Sigmoid colon (tissue), 7 donors: ENCODE results near the gene HEPN1. TPM values are rescaled to one million over a fixed set of nuclear protein-coding genes. Genes with fewer than 3 reads are reported as not detected.
A peak's percentile ranks its signal among the peaks of the same experiment; 100 is the strongest.

ENCODE experiments used
- DNase-seq: peaks from one replicate; pipeline ENCODE4 v3.0.0-alpha.2; 2019
- H3K27ac ChIP-seq, 4 donors: fragments of 200-600 bp; sonication (generic); one replicate each; pipeline ENCODE4 v1.5.1; 2016 to 2019; ENCODE audit warnings: mild to moderate bottlenecking in 1 of 4
- H3K27me3 ChIP-seq, 3 donors: fragments of 200-600 bp; sonication (generic); one replicate each; pipeline ENCODE4 v1.5.1; 2019; ENCODE audit warnings: mild to moderate bottlenecking in 1 of 3
- H3K36me3 ChIP-seq, 4 donors: fragments of 200-600 bp; sonication (generic); one replicate each; pipeline ENCODE4 v1.5.1; 2016 to 2019
- H3K4me1 ChIP-seq, 4 donors: fragments of 200-600 bp; sonication (generic); one replicate each; pipeline ENCODE4 v1.5.1; 2017 to 2019
- H3K4me3 ChIP-seq, 4 donors: fragments of 200-600 bp; sonication (generic); one replicate each; pipeline ENCODE4 v1.5.1; 2017 to 2019; ENCODE audit warnings: mild to moderate bottlenecking in 2 of 4, moderate library complexity in 1 of 4
- H3K9me3 ChIP-seq, 4 donors: fragments of 200-600 bp in 3 of 4; sonication (generic) in 3 of 4; one replicate each; pipeline versions ENCODE4 v1.5.1 to v1.6.1; 2013 to 2019
- EP300 ChIP-seq, 4 donors: sonication (generic); formaldehyde crosslinking; IDR thresholded peaks; one replicate each; pipeline ENCODE4 v1.6.1; 2017; ENCODE audit warnings: antibody characterized with exemption in 4 of 4
- POLR2A ChIP-seq, 2 donors: fragments of 450-650 bp; IDR thresholded peaks; one replicate each; pipeline ENCODE4 v1.6.1; 2016; ENCODE audit warnings: antibody characterized with exemption in 2 of 2, mild to moderate bottlenecking in 2 of 2, moderate library complexity in 2 of 2
- POLR2AphosphoS5 ChIP-seq, 4 donors: sonication (generic); formaldehyde crosslinking; IDR thresholded peaks; one replicate each; pipeline ENCODE4 v1.6.1; 2017; ENCODE audit warnings: antibody characterized with exemption in 4 of 4
- WGBS, 2 donors: extraction: QIAGEN DNeasy Blood & Tissue Kit; methylation state at CpG; one replicate each; pipeline ENCODE4 v1.1.7; 2013; 5-methylcytosine and 5-hydroxymethylcytosine counted together
- intact Hi-C: fragments of 100-400 bp; cut with DNase I; formaldehyde crosslinking; loops from one replicate; pipeline ENCODE4 v1.15.1; 2023
- polyA plus RNA-seq, 3 donors: library from polyadenylated mRNA; stranded (reverse); fragments of 200-250 nt; gene quantifications; one replicate each; pipeline ENCODE4 v1.2.3, GENCODE V29; 2013
- total RNA-seq, 4 donors: library from RNA; depleted of rRNA; stranded (reverse); fragments of >200 nt; gene quantifications; one replicate each; pipeline ENCODE4 v1.1.0, GENCODE V29; 2016
- TF ChIP-seq, protein P1 (sequence below), 4 experiments: fragments of 450-650 bp in 3 of 4; fragments of 200-600 bp in 1 of 4; IDR thresholded peaks; one replicate each; pipeline ENCODE4 v1.5.1; 2016 to 2019; ENCODE audit warnings: antibody characterized with exemption in 4 of 4, mild to moderate bottlenecking in 3 of 4, moderate library complexity in 2 of 4
- donor health status: healthy with polysubstance abuse.
- donor health status: Bipolar disorder and iron deficiency.
- donor health status: healthy.

Gene HEPN1
- total and polyA plus RNA-seq, 7 donors = 0.04 TPM; not detected in 6

DNA sequence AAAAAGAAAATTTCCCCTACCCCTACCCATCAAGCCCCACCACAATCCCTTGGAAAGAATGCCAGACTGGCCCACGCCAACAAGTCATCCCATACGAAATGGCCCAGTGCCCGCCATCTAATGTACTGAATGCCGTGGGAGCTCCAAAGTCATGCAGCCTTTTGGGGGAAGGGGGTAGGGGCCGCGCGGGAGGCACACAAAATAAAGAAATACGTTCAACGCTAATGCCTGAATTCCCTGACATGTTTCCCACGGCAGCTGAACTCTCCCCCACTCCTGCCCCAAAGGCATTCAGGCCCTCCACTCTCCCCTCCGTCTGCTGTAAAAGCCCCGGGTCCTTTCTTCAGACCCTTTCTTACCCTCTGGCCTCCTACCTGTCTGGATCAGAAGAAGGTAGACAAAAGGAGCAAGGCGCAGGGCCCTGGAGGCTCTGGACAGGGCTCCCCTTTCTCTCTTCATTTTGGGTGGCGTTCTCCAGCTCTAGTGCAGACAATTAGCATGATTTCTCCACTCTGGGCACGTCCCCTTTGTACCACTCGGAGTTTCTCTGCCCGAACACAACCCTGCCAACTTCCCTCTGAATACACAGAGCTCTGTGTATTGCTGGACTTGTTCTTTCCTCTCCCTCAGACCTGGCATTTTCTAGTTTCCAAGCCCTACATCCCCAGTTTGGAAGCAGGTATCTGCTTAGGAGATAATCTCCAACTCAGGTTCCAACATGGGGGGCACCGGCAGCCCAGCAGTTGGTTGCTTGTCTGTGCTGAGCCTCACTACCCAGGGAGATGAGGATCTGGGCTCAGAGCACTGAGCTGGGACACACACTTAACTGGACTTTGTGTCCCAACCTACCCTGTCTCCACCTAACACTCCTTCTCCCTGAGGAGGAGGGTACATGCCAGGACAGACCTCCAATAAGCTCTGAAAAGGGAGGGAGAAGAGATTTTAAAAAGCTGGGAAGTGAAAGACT is 16.8 kb downstream of the HEPN1 start, which contains the start of gene HEPACAM:
HEPACAM (minus strand) TSS at position 500 of the 967 bp plus-strand sequence; CDS start at position 459, 41 bp downstream.
- Histone ChIP-seq H3K36me3 (no peaks in the 10 kb centered on the region), H3K4me1 (no peaks in the 10 kb centered on the region), H3K27ac (peak within 1 kb of the TSS in 1 of 4 donors; percentile 19), H3K4me3 (no peak within 1 kb of the TSS), H3K9me3 (no peaks in the 10 kb centered on the region), H3K27me3 (peaks cover 0 to 4% (median 3%) of the 10 kb centered on the region in 3 donors)
- intact Hi-C loops = no loop called here
- no peak for DNase-seq
- 90 to 91% methylated on average over 18 of the region's 18 CpGs for WGBS, 2 donors
- TF ChIP-seq, protein P1, sequence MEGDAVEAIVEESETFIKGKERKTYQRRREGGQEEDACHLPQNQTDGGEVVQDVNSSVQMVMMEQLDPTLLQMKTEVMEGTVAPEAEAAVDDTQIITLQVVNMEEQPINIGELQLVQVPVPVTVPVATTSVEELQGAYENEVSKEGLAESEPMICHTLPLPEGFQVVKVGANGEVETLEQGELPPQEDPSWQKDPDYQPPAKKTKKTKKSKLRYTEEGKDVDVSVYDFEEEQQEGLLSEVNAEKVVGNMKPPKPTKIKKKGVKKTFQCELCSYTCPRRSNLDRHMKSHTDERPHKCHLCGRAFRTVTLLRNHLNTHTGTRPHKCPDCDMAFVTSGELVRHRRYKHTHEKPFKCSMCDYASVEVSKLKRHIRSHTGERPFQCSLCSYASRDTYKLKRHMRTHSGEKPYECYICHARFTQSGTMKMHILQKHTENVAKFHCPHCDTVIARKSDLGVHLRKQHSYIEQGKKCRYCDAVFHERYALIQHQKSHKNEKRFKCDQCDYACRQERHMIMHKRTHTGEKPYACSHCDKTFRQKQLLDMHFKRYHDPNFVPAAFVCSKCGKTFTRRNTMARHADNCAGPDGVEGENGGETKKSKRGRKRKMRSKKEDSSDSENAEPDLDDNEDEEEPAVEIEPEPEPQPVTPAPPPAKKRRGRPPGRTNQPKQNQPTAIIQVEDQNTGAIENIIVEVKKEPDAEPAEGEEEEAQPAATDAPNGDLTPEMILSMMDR (IDR thresholded peaks at IDR 0.05) = no peak
- TF ChIP-seq POLR2AphosphoS5 (IDR thresholded peaks at IDR 0.05) (no peak), EP300 (IDR thresholded peaks at IDR 0.05) (no peak), POLR2A (IDR thresholded peaks at IDR 0.05) (no peak)

GRCh38 chr11:124937336-124937935 is 18.4 kb downstream of the HEPN1 start:
- H3K36me3 ChIP-seq = no peaks in the 10 kb centered on the region
- no peaks in the 10 kb centered on the region for H3K4me1 ChIP-seq
- no peak for DNase-seq
- WGBS, 2 donors = 64 to 80% methylated on average over 3 of the region's 3 CpGs
- no peaks in the 10 kb centered on the region for H3K9me3 ChIP-seq
- TF ChIP-seq, protein P1 (IDR thresholded peaks at IDR 0.05) = no peak
- TF ChIP-seq POLR2A (IDR thresholded peaks at IDR 0.05) (no peak), EP300 (IDR thresholded peaks at IDR 0.05) (no peak), POLR2AphosphoS5 (IDR thresholded peaks at IDR 0.05) (no peak)
- peaks cover 0 to 4% (median 3%) of the 10 kb centered on the region in 3 donors for H3K27me3 ChIP-seq
- H3K4me3 ChIP-seq = no peak overlapping the region
- H3K27ac ChIP-seq = no peak overlapping the region
- intact Hi-C loops = no loop called here

DNA sequence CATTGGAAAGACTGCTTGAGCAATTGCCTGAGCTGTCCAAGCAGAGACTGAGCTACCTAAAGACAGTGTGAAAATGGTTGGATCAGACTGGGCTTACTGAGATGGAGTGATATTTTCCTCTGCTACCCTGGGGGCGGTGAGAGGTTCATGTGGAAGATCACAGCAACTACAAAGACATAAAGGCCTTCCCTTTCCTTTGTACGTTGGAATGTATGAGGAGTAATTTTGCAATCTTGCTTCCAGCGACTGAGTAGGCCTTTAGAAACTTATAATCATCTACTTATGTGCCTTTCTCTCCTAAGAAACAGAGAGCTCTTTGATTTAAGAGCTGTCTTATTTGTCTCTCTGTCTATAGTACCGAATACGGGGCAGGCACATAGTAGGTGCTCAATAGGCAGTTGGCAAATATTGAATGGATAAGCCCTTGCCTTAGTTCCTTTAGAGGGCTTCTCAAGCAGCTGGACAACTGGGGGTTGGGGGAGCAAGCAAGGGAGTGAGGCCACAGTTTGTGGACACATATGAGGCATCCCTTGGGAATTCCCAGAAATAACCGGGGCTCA is 19.2 kb downstream of the HEPN1 start:
- WGBS, 2 donors = 70 to 84% methylated on average over 6 of the region's 6 CpGs
- Histone ChIP-seq H3K4me1 (no peaks in the 10 kb centered on the region), H3K36me3 (no peaks in the 10 kb centered on the region), H3K4me3 (no peak overlapping the region), H3K27me3 (peaks cover 0 to 4% (median 3%) of the 10 kb centered on the region in 3 donors), H3K27ac (no peak overlapping the region), H3K9me3 (no peaks in the 10 kb centered on the region)
- no peak for TF ChIP-seq EP300 (IDR thresholded peaks at IDR 0.05)
- TF ChIP-seq, protein P1 (IDR thresholded peaks at IDR 0.05) = no peak
- TF ChIP-seq POLR2AphosphoS5 (IDR thresholded peaks at IDR 0.05) = no peak
- no peak for TF ChIP-seq POLR2A (IDR thresholded peaks at IDR 0.05)
- DNase-seq = no peak
- intact Hi-C loops = no loop called here

GRCh38 chr11:124938970-124939369 is 19.9 kb downstream of the HEPN1 start:
- intact Hi-C loops = no loop called here
- no peak overlapping the region for H3K27ac ChIP-seq
- H3K4me3 ChIP-seq = no peak overlapping the region
- TF ChIP-seq POLR2A (IDR thresholded peaks at IDR 0.05) = no peak
- TF ChIP-seq, protein P1 (IDR thresholded peaks at IDR 0.05) = no peak
- DNase-seq = no peak
- WGBS, 2 donors = 85 to 90% methylated on average over 6 of the region's 6 CpGs
- H3K27me3 ChIP-seq = peaks cover 0 to 4% (median 3%) of the 10 kb centered on the region in 3 donors
- no peaks in the 10 kb centered on the region for H3K4me1 ChIP-seq
- no peaks in the 10 kb centered on the region for H3K9me3 ChIP-seq
- H3K36me3 ChIP-seq = no peaks in the 10 kb centered on the region
